Fibroblast of lung (primary cell): ENCODE measurements around the gene KLK7.

Experiments
- CTCF ChIP-seq, 2 donors: IDR thresholded peaks in 1 of 2; conservative IDR thresholded peaks in 1 of 2; 1 replicate in 1 of 2; 2 replicates in 1 of 2; pipeline ENCODE4 v1.5.1; 2011 to 2012; ENCODE audit warnings: low read length in 2 of 2, control low read depth in 1 of 2, inconsistent platforms in 1 of 2, low read depth in 1 of 2, mild to moderate bottlenecking in 1 of 2
- EZH2 ChIP-seq: IDR thresholded peaks from 2 replicates; pipeline ENCODE4 v1.5.1; 2012; ENCODE audit warnings: low read length, control low read depth, mild to moderate bottlenecking; ENCODE audit errors: missing control alignments

GRCh38 chr19:51000981-51001380, 17.3 kb upstream of the KLK7 start:
- no peak for TF ChIP-seq EZH2
- no peak for TF ChIP-seq CTCF (conservative IDR thresholded peaks at IDR 0.05 in 1 of 2, IDR thresholded peaks at IDR 0.05 in 1 of 2; ENCODE audit: low read depth in 1 of 2, low read length in 2 of 2)
